ENCODE results near the gene LACTBL1.
A peak's percentile ranks its signal among the peaks of the same experiment; 100 is the strongest.
"Not testable (repeated sequence)": the region's sequence is repeated elsewhere in the genome, so short reads cannot be mapped to it uniquely, and the experiment has no call there.

LACTBL1 gene

GRCh38 chr1:22976461-22977243, 4.0 kb upstream of the LACTBL1 start:
- peak; percentile 80 for DNase-seq (ENCODE audit: low read depth)

- no peak for DNase-seq (ENCODE audit: low read depth)
Measured at GRCh38 chr1:22976127-22976460, 3.4 kb upstream of the LACTBL1 start.

GRCh38 chr1:22975694-22976093, 3.0 kb upstream of the LACTBL1 start:
- DNase-seq (ENCODE audit: low read depth), result no peak

GRCh38 chr1:22971611-22972405, 858 bp downstream of the LACTBL1 start:
- no peak for DNase-seq (ENCODE audit: low read depth)

GRCh38 chr1:22971161-22971560, 1.5 kb downstream of the LACTBL1 start:
- no peak for DNase-seq (ENCODE audit: low read depth)

- DNase-seq (ENCODE audit: low read depth), result no peak
Measured at GRCh38 chr1:22970096-22970495, 2.6 kb downstream of the LACTBL1 start.

GRCh38 chr1:22969304-22969709, 3.4 kb downstream of the LACTBL1 start:
- no peak for DNase-seq (ENCODE audit: low read depth)

- no peak for DNase-seq (ENCODE audit: low read depth)
Measured at GRCh38 chr1:22967833-22968232, 4.8 kb downstream of the LACTBL1 start.

GRCh38 chr1:22966309-22966708, 6.4 kb downstream of the LACTBL1 start:
- no peak for DNase-seq (ENCODE audit: low read depth)

- DNase-seq (ENCODE audit: low read depth), result no peak
Measured at GRCh38 chr1:22963044-22963677, 9.5 kb downstream of the LACTBL1 start.

GRCh38 chr1:22962558-22962957, 10.1 kb downstream of the LACTBL1 start:
- DNase-seq (ENCODE audit: low read depth), result no peak

GRCh38 chr1:22959545-22960360, 12.9 kb downstream of the LACTBL1 start:
- DNase-seq (ENCODE audit: low read depth), result no peak

GRCh38 chr1:22958556-22958955, 14.1 kb downstream of the LACTBL1 start:
- no peak for DNase-seq (ENCODE audit: low read depth)

- no peak for DNase-seq (ENCODE audit: low read depth)
Measured at GRCh38 chr1:22957066-22957465, 15.6 kb downstream of the LACTBL1 start.

- no peak for DNase-seq (ENCODE audit: low read depth)
Measured at GRCh38 chr1:22955146-22955545, 17.5 kb downstream of the LACTBL1 start.

- no peak for DNase-seq (ENCODE audit: low read depth)
Measured at GRCh38 chr1:22953740-22954141, 18.9 kb downstream of the LACTBL1 start.

GRCh38 chr1:22953057-22953739, 19.5 kb downstream of the LACTBL1 start:
- no peak for DNase-seq (ENCODE audit: low read depth)

- no peak for DNase-seq (ENCODE audit: low read depth)
Measured at GRCh38 chr1:22952694-22953056, 20.0 kb downstream of the LACTBL1 start.

- no peak for DNase-seq (ENCODE audit: low read depth)
Measured at GRCh38 chr1:22951796-22952195, 20.9 kb downstream of the LACTBL1 start.

GRCh38 chr1:22949822-22950331, 22.8 kb downstream of the LACTBL1 start:
- DNase-seq (ENCODE audit: low read depth), result no peak

- not testable (repeated sequence) for DNase-seq (ENCODE audit: low read depth)
Measured at GRCh38 chr1:22945171-22945570, 27.5 kb downstream of the LACTBL1 start.
